SU-DHL-6 (cell line): ENCODE measurements around the gene SLC12A7.

Experiments
- EZH2phosphoT487 ChIP-seq: fragments of 200-600 bp; sonication (generic), shearing (Covaris generic); conservative IDR thresholded peaks from 2 replicates; pipeline ENCODE4 v1.6.1; 2018; ENCODE audit warnings: mild to moderate bottlenecking, antibody characterized with exemption, low read length, moderate library complexity, mixed read lengths
- TF ChIP-seq, protein P1 (sequence below): fragments of 200-600 bp; sonication (generic); IDR thresholded peaks from one replicate; pipeline ENCODE4 v1.5.1; 2017; ENCODE audit warnings: antibody characterized with exemption, mild to moderate bottlenecking, low read length, moderate library complexity; ENCODE audit not compliant: insufficient read depth, poor library complexity, severe bottlenecking

- TF ChIP-seq, protein P1, sequence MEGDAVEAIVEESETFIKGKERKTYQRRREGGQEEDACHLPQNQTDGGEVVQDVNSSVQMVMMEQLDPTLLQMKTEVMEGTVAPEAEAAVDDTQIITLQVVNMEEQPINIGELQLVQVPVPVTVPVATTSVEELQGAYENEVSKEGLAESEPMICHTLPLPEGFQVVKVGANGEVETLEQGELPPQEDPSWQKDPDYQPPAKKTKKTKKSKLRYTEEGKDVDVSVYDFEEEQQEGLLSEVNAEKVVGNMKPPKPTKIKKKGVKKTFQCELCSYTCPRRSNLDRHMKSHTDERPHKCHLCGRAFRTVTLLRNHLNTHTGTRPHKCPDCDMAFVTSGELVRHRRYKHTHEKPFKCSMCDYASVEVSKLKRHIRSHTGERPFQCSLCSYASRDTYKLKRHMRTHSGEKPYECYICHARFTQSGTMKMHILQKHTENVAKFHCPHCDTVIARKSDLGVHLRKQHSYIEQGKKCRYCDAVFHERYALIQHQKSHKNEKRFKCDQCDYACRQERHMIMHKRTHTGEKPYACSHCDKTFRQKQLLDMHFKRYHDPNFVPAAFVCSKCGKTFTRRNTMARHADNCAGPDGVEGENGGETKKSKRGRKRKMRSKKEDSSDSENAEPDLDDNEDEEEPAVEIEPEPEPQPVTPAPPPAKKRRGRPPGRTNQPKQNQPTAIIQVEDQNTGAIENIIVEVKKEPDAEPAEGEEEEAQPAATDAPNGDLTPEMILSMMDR: no peak
- no peak for TF ChIP-seq EZH2phosphoT487
These were observed 3.6 kb downstream of the SLC12A7 start for GRCh38 chr5:1108023-1108864.
